Measurements from ENCODE around the gene AFMID. TPM values are rescaled to one million over a fixed set of nuclear protein-coding genes. Genes with fewer than 3 reads are reported as not detected.

AFMID gene
- total and polyA plus RNA-seq, 9 donors = 32.4 to 69.5 (median 41.2) TPM

GRCh38 chr17:78196716-78197115, 9.6 kb downstream of the AFMID start:
- Histone ChIP-seq H3K27me3 (no peaks in the 10 kb centered on the region), H3K27ac (no peak overlapping the region), H3K4me1 (ENCODE audit: insufficient read depth) (no peaks in the 10 kb centered on the region), H3K36me3 (no peaks in the 10 kb centered on the region), H3K4me3 (no peak overlapping the region), H3K9me3 (no peaks in the 10 kb centered on the region)
- TF ChIP-seq POLR2A (IDR thresholded peaks at IDR 0.05) = no peak
- TF ChIP-seq EP300 (IDR thresholded peaks at IDR 0.05) = no peak
- no peak for TF ChIP-seq CTCF (IDR thresholded peaks at IDR 0.05)
- WGBS, 3 donors = 68 to 90% (median 87%) methylated on average over 5 of the region's 5 CpGs
- intact Hi-C loops (cut with DNase I) = no loop called here
- DNase-seq = no peak

- Histone ChIP-seq H3K27ac (no peak overlapping the region), H3K27me3 (no peaks in the 10 kb centered on the region), H3K36me3 (no peaks in the 10 kb centered on the region), H3K9me3 (no peaks in the 10 kb centered on the region), H3K4me3 (no peak overlapping the region), H3K4me1 (ENCODE audit: insufficient read depth) (no peaks in the 10 kb centered on the region)
- TF ChIP-seq POLR2A (IDR thresholded peaks at IDR 0.05) (no peak), EP300 (IDR thresholded peaks at IDR 0.05) (no peak)
- 83 to 89% (median 87%) methylated on average over 9 of the region's 9 CpGs for WGBS, 3 donors
- intact Hi-C loops (cut with DNase I) = no loop called here
- DNase-seq = no peak
Measured at GRCh38 chr17:78197147-78197832, 10.1 kb downstream of the AFMID start.

- Histone ChIP-seq H3K27me3 (no peaks in the 10 kb centered on the region), H3K9me3 (no peaks in the 10 kb centered on the region), H3K4me1 (ENCODE audit: insufficient read depth) (no peaks in the 10 kb centered on the region), H3K4me3 (no peak overlapping the region), H3K27ac (no peak overlapping the region), H3K36me3 (no peaks in the 10 kb centered on the region)
- TF ChIP-seq EP300 (IDR thresholded peaks at IDR 0.05) (no peak), POLR2A (IDR thresholded peaks at IDR 0.05) (no peak), CTCF (IDR thresholded peaks at IDR 0.05) (no peak)
- intact Hi-C loops (cut with DNase I) = no loop called here
- WGBS, 3 donors = 87 to 90% (median 89%) methylated on average over 6 of the region's 6 CpGs
- DNase-seq = no peak
Measured at GRCh38 chr17:78200451-78200850, 13.3 kb downstream of the AFMID start.

GRCh38 chr17:78202666-78203065, 15.5 kb downstream of the AFMID start:
- no peak for DNase-seq
- Histone ChIP-seq H3K9me3 (no peaks in the 10 kb centered on the region), H3K4me3 (no peak overlapping the region), H3K36me3 (no peaks in the 10 kb centered on the region), H3K27me3 (no peaks in the 10 kb centered on the region), H3K27ac (no peak overlapping the region), H3K4me1 (ENCODE audit: insufficient read depth) (no peaks in the 10 kb centered on the region)
- intact Hi-C loops (cut with DNase I) = no loop called here
- TF ChIP-seq CTCF (IDR thresholded peaks at IDR 0.05) = no peak
- no peak for TF ChIP-seq POLR2A (IDR thresholded peaks at IDR 0.05)
- TF ChIP-seq EP300 (IDR thresholded peaks at IDR 0.05) = no peak
- 90 to 94% (median 94%) methylated on average over 8 of the region's 8 CpGs for WGBS, 3 donors

GRCh38 chr17:78204387-78205123, 17.4 kb downstream of the AFMID start:
- Histone ChIP-seq H3K27me3 (no peaks in the 10 kb centered on the region), H3K36me3 (no peaks in the 10 kb centered on the region), H3K27ac (no peak overlapping the region), H3K4me3 (no peak overlapping the region), H3K9me3 (no peaks in the 10 kb centered on the region), H3K4me1 (ENCODE audit: insufficient read depth) (no peaks in the 10 kb centered on the region)
- DNase-seq = no peak
- WGBS, 3 donors = 85 to 91% (median 90%) methylated on average over 22 of the region's 22 CpGs
- TF ChIP-seq EP300 (IDR thresholded peaks at IDR 0.05) (no peak), POLR2A (IDR thresholded peaks at IDR 0.05) (no peak), CTCF (IDR thresholded peaks at IDR 0.05) (no peak)
- intact Hi-C loops (cut with DNase I) = no loop called here

Data from ovary (tissue), 9 donors.